ENCODE data around the gene ILK.

DNA sequence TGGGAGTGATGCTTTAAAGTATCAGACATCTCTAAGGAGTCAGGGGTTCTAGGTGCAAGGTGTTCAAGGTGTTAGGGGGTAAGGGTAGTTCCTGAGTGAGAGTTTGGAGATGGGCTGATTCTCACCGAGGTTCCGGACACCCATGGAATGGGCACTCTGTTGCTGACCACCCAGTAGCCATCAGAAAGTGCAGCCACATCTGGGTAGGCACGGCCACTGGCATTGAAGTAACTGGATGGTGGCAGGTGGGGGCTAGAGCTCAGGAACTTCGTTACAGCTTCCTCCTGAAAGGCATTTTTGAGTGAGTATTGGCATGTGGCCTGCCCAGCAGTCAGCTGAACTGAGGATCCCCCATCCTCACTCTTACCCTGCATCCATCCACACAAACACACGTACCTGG, 11.5 kb downstream of the ILK start:
- no peak for TF ChIP-seq EZH2 (IDR thresholded peaks at IDR 0.05; ENCODE audit: low read length, missing control alignments)
- no peak for TF ChIP-seq CTCF (conservative IDR thresholded peaks at IDR 0.05 in 1 of 2, IDR thresholded peaks at IDR 0.05 in 1 of 2; ENCODE audit: low read depth in 1 of 2, low read length in 2 of 2)
